MG63 (cell line): Measurements from ENCODE around the gene NUDT9. TPM values are rescaled to one million over a fixed set of nuclear protein-coding genes. Genes with fewer than 3 reads are reported as not detected.

ENCODE experiments used
- total RNA-seq: library from RNA; depleted of rRNA; stranded (reverse); fragments of >200 nt; shearing (Covaris generic); gene quantifications from 2 replicates; pipeline ENCODE4 v1.2.3, GENCODE V29; 2014; ENCODE audit warnings: low replicate concordance; rRNA removed

Gene NUDT9
- total RNA-seq, 1 experiment from 2014 or later = 9.9 TPM

Other genes with a start within 250 kb of the NUDT9 start
- gene KLHL8, start 202.0 kb upstream of the NUDT9 start, total RNA-seq = 4.5 and 10.7 TPM in 2 replicates
- 0.17 TPM in 1 of 2 replicates, not detected in the other for gene HSD17B13, start 99.7 kb upstream of the NUDT9 start, total RNA-seq
- gene HSD17B11, start 31.4 kb upstream of the NUDT9 start, total RNA-seq = 6.6 and 15.5 TPM in 2 replicates
- gene SPARCL1, start 106.8 kb downstream of the NUDT9 start, total RNA-seq = not detected in 2 replicates
- gene DSPP, start 186.0 kb downstream of the NUDT9 start, total RNA-seq = not detected in 2 replicates
- not detected in 2 replicates for gene DMP1, start 227.7 kb downstream of the NUDT9 start, total RNA-seq